ACHN (cell line): Measurements from ENCODE around the gene COL6A1.
"Not testable (repeated sequence)": the region's sequence is repeated elsewhere in the genome, so short reads cannot be mapped to it uniquely, and the experiment has no call there.

Experiments used
- DNase-seq: peaks from one replicate; pipeline ENCODE4 v3.0.0-alpha.2; 2015
- in situ Hi-C: cut with HindIII; loops from 2 replicates; pipeline ENCODE4 v1.10.0; 2017; ENCODE audit warnings: low sequenced_read_pairs, low pct_ligation_motif_present, low pct_unique_long_range_greater_than_20kb

The COL6A1 gene

DNA sequence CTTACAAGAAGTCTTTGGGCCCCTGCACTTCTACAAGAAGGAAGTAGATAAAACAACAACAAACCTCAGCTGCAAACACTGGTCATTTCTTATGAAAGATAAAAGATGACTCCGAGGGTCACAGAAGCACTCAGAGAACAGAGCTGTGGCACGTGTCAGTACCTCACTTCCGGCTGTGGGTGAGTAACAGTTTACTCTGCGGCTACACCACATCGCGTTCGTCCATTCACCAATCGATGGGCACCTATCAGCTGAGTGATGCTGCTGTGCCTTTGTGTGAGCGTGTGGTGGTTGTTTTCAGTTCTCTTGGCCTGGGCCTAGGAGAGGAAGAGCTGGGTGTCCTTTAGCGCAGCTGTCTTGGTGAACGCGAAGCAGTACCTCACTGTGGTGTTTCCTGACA, 49.9 kb downstream of the COL6A1 start:
- DNase-seq: no peak
- in situ Hi-C loops: no loop called here

DNA sequence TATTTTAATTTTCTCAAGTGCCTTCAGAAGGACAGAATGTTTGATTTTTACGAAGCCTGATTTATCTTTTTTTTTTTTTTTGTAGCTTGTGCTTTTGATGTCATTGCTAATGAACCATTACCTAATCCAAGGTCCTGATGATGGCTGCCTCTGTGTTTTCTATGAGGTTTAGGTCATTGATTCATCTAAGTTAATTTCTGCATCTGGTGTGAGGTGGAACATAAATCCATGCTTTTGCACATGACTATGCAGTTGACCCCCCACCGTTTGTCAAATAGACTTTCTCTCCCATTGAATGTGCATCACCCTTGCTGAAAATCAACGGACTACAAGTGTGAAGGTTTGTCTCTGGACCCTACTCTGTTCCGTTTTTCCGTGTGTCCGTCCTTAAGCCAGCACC, 50.5 kb downstream of the COL6A1 start:
- DNase-seq: no peak
- in situ Hi-C loops: no loop called here

DNA sequence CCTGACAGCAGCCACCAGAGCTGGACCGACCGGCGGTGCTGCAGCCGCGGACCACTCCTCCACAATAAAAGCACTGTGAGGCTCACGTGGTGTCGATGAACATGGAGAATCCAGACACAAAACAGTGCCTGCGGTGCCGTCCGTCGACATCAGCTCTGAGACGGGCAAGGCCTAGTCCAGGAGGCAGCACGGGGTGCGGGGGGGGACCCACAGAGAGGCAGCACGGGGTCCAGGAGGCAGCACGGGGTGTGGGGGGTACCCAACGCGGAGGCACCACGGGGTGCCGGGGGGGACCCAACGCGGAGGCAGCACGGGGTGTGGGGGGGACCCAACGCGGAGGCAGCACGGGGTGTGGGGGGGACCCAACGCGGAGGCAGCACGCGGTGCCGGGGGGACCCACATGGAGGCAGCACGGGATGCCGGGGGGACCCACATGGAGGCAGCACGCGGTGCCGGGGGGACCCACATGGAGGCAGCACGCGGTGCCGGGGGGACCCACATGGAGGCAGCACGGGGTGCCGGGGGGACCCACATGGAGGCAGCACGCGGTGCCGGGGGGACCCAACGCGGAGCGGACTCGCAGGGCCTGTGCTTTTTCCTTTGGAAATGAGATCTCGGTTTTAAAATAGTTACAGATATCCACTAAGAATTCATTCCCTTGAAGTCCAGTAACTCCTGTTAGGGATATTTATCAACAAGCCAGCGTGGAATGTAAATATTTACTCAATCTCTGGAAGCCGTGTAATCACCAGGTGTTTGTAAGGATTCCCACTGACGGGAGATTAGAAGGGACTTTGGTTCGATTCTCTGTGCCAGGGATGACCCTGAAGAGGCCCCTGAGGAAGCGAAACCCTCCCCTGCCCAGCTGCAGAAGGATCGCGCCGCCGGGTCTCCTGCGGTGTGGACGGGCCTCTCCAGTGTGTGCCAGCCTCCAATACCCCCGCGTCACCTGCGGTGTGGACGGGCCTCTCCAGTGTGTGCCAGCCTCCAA, 52.1 kb downstream of the COL6A1 start:
- in situ Hi-C loops: no loop called here
- no peak for DNase-seq

DNA sequence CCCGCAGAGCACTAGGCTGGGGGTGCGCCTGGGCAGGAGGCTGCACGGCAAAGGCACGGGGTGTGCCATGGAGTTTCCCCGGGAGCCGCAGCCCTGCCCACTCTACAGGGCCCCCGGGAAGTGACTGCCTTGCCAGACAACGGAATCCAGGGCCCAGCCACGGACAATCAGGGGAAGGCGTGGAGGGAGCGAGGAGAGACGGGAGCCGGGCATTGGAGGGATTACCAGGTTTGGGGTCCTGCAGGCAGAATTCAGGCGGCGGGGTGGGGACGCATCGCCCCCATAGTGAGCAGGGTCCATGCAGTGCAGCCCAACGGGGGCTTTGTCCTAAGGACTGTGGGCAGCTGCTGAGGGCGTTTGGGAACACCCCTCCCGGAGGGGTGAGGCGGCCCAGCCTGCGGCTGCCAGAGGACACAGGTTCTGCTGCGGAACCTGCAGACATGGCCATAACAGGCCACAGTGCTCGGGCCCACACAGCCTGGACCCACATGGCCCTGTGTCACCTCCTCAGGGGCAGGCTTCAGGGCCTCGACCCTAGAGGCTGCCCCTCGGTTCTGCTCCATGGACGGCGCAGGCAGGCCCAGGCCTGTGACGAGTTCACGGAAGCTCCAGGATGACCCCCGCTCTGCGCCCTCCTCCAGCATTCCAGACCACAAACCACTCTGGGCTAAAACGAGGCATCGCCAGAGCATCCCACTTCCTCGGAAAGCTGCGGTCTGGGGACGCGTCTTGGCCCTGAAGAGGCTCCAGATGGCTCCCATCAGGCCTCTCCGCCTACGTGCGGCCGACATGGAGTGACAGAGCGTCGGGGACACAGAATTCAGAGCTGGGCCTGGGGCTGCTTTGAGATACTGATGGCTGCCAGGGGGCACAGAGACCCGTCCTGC, 54.5 kb downstream of the COL6A1 start:
- no peak for DNase-seq
- in situ Hi-C loops: no loop called here

DNA sequence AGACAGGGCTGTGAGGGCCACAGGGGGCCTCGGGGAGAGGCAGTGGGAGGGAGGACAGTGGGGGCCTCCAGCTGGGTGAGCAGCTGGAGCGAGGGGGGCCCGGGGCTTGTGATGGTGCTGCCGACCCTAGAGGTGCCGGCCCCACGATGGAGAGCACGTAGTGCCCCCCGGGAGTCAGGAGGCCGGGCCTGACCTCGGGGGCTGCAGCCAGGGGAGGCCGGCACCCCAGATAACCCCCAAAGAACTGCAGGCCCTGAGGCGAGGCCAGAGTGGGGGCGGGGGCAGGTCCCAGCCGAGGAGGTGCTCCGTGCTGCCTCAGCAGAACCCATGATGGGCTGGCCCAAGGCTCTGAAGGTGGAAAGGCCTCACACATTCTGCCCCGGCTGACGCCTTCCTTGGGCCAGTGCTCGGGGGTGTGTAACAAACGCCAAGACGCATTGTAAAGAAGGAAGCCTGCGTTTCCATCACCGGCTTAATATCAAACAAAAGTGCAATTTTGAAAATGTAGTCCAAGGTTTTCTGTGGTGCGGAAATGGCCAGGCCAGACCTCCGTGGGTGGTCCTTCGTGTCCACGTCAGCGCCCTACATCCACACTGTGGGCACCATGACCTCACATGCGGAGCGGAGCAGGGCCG, 55.2 kb downstream of the COL6A1 start:
- in situ Hi-C loops: no loop called here
- DNase-seq: no peak

DNA sequence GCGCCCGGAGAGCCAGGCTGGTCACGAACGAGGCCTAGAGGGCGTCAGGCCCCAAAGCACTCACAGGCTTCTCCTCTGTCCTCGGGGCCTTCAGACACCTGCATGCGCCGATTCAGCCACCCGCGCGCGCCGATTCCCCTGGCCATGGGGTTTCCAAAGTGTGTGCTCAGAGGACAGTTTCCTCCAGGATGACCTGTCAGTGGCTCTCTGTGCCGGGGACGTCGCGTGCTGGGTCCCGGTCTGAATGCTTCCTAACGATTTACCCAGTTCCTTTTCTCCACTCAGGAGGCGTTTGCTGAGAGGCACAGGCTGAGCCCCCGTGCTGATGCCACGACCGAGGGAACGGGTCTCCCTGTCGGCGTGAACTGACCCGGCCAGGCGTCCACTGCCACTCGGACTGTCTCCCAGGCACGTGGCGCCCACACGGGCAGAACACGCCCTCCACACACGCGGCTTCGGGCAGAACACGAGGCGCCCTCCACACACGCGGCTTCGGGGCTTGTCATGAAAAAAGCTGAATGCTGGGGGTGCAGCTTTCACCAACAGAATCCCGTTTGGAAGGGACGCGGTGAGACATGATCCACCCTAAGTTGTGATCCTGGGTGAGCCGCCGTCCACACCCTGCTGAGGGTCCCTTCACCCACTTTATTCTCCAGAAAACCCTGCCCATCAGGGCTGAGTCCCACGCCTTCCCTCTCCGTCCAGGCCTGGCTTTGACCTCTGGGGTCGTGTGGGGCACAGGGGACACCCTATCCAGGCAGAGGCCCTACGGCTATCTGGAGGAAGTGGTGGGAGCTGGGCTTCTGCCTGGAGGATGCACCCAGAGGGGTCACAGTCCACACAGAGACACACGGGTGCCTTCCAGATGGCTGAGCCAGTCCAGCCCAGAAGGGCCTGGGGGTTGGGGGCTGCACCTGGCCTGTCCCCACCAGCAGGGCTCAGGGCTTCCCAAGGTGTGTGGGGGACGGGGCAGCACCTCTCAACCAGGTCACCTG, 56.1 kb downstream of the COL6A1 start:
- no peak for DNase-seq
- in situ Hi-C loops: no loop called here

DNA sequence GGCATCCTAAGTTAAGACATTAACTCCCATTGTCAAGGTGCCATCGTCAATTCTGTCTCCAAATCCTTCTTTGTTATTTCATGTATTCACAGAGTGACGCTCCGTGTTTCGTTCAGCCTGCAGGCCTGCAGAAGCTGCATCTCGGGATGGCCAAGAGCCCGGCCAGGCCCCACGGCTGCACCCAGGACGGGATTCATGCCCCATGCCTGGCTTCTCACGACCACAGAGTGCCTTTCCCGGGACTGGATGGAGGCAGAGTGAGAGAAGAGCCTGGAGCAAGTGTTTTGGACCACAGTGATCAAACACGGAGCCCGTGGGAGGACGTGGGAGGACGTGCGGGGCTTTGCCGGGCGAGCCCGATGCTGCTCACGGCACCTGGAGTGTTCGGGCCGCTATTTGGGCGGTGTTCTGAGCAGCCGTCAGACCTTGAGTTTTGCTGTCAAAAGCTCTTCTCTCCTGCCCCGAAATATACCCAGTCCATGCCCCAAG, 56.8 kb downstream of the COL6A1 start:
- DNase-seq: no peak
- in situ Hi-C loops: no loop called here

DNA sequence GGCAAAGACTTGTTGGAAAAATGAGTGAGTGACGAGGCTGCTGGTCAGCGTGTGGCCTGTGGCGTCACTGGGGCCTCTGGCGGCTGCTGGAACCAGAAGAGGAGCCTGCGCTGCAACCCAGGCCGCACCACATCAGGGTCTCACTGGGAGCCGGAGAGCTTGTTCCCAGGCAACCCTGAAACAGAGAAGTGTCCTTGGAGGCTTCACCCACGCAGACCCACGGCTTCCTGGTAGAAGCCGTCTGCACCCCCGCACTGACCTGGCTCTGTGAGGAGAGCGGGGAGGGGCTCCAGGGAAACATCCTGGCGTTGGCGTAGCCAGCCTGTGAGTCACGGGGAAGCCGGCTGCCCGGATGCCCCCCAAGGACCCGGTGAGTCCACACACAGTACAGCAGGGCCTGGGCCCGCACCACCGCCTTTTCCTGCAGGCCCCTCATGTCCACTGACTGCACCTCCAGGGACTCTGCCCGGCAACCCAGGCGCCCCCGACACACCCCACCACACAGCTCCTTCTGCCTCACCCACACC, 57.4 kb downstream of the COL6A1 start:
- DNase-seq: no peak
- in situ Hi-C loops: no loop called here

DNA sequence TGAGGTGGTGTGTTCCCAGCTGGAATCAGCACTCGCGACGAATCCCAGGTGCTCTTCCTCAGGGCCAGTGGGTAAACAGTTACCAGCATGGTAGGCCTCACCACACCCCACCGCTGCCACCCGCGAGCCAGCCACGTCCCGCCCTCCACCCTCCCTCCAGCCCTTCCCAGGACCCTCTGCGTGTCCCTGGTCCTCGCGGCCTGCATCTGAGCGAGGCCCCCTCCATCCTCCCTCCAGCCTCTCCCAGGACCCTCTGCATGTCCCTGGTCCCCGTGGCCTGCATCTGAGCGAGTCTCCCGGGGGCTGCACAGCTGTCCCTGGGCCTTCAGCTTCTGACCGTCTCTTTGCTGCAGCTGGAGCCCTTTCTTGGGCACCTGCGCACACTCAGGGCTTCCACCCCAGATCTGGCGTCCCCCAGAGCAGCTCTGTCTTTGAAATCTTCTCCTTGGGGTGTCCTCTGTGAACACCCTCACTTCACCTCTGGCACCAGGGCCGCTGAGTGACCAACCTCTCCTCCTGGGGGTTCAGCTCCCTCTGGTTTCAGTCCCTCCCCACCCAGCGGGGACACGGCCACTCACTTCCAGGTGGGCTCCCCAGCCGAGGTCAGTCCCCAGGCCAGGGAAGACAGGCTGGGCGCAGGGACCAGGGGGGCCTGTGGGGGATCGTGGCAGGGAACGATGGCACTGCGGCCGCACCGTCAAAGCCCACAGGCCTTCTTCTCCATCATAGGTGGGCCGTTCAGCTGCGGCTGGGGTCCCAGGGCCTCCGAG, 58.5 kb downstream of the COL6A1 start:
- in situ Hi-C loops: no loop called here
- no peak for DNase-seq

DNA sequence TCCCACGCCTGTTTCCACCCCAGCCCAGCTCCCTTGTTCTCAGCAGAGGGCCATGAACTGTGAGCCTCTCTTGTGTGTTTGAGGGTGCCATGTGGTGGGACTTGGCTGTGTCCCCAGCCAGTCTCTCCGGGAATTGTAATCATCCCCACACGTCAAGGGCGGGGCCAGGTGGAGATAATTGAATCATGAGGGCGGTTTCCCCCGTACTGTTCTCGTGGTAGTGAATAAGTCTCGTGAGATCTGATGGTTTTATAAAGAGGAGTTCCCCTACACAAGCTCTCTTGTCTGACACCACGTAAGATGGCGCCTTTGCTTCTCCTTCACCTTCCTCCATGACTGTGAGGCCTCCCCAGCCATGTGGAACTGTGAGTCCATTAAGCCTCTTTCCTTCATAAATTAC, 59.1 kb downstream of the COL6A1 start:
- no peak for DNase-seq
- in situ Hi-C loops: no loop called here

DNA sequence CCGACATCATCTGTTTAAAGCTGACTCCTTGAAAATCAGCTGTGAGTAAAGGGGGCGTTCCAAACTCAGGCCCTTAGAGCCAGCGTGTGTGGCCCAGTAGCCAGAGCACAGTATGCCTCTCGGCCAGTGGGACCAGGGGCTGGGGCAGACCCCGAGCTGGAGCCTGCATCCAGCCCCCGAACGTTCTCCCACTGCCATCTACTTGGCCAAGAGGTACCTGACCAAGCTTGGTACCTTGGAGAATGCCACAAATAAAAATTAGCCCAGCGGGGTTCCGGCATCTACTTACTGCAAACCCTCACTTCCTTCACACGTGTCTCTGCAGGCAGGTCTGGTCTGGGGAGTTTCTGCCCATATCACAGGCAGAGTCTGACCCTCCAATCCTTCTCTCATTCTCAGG, 59.6 kb downstream of the COL6A1 start:
- in situ Hi-C loops: no loop called here
- no peak for DNase-seq

DNA sequence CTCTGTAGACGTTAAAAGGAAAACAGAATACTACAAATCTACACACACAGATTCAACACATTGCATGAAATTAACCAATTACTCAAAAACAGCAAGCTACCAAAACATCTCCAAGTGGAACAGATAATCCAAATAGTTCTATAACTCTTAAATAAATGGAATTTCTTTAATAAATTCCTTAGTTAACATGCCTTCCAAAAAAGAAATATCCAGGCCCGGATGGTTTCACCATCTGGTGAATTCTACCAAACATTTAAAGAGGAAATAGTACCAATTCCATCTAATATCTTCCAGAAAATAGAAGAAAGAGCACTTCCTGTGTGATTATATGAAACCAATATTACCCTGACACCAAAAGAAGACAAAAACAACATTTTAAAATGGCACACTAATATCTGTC, 63.6 kb downstream of the COL6A1 start:
- DNase-seq: no peak
- in situ Hi-C loops: no loop called here

DNA sequence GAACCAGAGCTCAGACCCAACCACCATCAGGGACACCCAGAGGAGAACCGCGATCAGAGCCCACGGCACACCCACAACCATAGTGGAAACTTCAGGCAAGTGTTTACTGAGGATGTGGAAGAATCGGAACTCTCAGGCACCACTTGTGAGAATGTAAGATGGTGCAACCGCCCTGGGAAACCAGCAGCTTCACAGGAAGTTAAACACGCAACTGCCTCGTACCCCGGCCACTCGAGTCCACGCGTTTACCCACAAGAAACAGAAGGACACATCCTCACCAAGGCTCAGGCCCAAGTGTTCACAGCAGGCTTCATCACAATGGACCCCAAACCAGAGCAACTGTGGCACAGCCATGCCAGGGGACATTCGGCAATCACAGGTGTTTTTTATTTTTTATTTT, 64.9 kb downstream of the COL6A1 start:
- in situ Hi-C loops: no loop called here
- DNase-seq: no peak

DNA sequence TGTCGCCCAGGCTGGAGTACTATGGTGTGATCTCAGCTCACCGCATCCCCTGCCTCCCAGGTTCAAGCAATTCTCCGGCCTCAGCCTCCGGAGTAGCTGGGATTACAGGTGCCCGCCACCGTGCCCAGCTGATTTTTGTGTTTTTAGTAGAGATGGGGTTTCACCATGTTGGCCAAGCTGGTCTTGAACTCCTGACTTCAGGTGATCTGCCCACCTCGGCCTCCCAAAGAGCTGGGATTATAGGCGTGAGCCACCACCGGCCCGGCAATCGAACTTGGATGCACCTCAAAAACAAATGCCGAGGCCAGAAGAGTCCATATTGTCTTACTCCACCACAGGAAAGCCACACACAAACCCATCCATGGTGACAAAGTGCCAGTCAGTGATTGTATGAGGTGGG, 65.3 kb downstream of the COL6A1 start:
- DNase-seq, in situ Hi-C loops: not testable (repeated sequence)

DNA sequence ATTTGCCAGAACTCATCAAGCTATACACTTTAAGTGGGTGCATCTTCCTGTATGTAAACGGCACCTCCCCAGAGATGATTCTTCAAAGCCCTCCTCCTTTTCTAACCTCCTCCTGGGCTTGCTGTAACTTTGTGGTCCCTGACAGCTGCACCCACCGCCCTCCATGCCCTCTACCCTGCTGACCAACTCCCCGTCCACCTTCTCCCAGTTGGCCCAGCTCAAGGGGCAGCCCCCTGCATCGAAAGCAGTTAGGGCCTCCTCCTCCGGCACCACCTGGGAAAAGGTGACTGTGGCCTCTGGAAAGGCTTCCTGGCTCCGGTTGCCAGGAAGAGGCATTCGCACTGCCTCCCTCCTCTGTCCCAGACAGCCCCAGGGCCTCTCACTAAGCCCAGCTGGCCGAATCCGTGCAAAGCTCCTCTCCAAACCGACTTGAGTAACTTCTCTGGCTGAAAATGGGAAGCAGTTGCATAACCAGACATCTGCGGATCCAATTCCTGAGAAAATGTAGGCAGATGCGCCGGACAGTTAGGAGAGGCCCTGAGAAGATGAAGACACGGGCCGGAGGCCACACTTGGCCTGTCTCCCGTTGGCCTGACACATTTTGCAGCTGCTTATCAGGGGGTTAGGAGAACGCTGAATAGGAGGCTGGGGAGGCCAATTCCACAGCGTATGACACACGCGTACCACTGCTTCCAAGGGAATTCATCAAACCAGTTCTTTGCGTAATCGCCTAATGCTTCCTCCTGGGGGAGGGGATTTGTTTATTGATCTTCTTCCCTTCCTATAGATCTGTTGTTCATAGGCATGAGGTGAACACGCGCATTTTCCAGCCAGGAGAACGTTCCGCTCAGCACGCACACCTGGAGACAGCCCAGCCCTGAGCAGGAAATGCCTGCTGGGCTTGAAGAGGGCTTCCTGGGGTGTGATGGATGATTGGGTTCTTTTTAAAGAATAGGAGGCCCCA, 67.6 kb downstream of the COL6A1 start:
- DNase-seq: no peak
- in situ Hi-C loops: no loop called here
